Prostate gland (tissue), 2 donors: ENCODE measurements around the gene ZNF699. TPM values are rescaled to one million over a fixed set of nuclear protein-coding genes. Genes with fewer than 3 reads are reported as not detected.
"Not testable (repeated sequence)": the region's sequence is repeated elsewhere in the genome, so short reads cannot be mapped to it uniquely, and the experiment has no call there.

Source experiments
- DNase-seq: peaks from one replicate; pipeline ENCODE4 v3.0.0-alpha.2; 2019; ENCODE audit warnings: low spot score
- H3K27ac ChIP-seq, 2 donors: fragments of 200-600 bp; sonication (generic); 2 replicates each; pipeline ENCODE4 v1.5.1; 2017 to 2019
- H3K27me3 ChIP-seq: fragments of 200-600 bp; sonication (generic); replicated peaks from 2 replicates; pipeline ENCODE4 v1.5.1; 2019; ENCODE audit not compliant: insufficient read depth
- H3K36me3 ChIP-seq, 2 donors: fragments of 200-600 bp; sonication (generic); 1 replicate in 1 of 2; 2 replicates in 1 of 2; pipeline versions ENCODE4 v1.5.1 to v1.8.1; 2017 to 2019
- H3K4me1 ChIP-seq: fragments of 200-600 bp; sonication (generic); replicated peaks from 2 replicates; pipeline ENCODE4 v1.5.1; 2019
- H3K4me3 ChIP-seq, 2 donors: fragments of 200-600 bp; sonication (generic); 2 replicates each; pipeline ENCODE4 v1.5.1; 2017 to 2019
- H3K9me3 ChIP-seq: fragments of 200-600 bp; sonication (generic); 2 replicates; pipeline ENCODE4 v1.5.1; 2017
- POLR2A ChIP-seq: fragments of 450-650 bp; IDR thresholded peaks from one replicate; pipeline ENCODE4 v1.6.1; 2016; ENCODE audit warnings: antibody characterized with exemption, mild to moderate bottlenecking
- POLR2AphosphoS5 ChIP-seq: sonication (generic); formaldehyde crosslinking; IDR thresholded peaks from one replicate; pipeline ENCODE4 v1.6.1; 2017; ENCODE audit warnings: antibody characterized with exemption
- WGBS: methylation state at CpG from one replicate; pipeline ENCODE4 v1.1.5; 2018; 5-methylcytosine and 5-hydroxymethylcytosine counted together
- intact Hi-C: fragments of 100-400 bp; cut with DNase I; formaldehyde crosslinking; loops from one replicate; pipeline ENCODE4 v1.14.2; 2022
- total RNA-seq, 2 donors: library from RNA; depleted of rRNA; stranded (reverse); fragments of >200 nt; gene quantifications; one replicate each; pipeline ENCODE4 v1.1.0, GENCODE V29; 2016
- TF ChIP-seq, protein P1 (sequence below), 4 experiments: fragments of 200-600 bp in 2 of 4; fragments of 450-650 bp in 2 of 4; sonication (generic) in 2 of 4; IDR thresholded peaks; 1 replicate in 3 of 4; 2 replicates in 1 of 4; pipeline ENCODE4 v1.5.1; 2016 to 2019; ENCODE audit warnings: antibody characterized with exemption in 4 of 4, mild to moderate bottlenecking in 2 of 4, moderate library complexity in 2 of 4

Gene ZNF699
- total RNA-seq, 2 donors from 2014 or later: 9.6 to 19.4 TPM

DNA sequence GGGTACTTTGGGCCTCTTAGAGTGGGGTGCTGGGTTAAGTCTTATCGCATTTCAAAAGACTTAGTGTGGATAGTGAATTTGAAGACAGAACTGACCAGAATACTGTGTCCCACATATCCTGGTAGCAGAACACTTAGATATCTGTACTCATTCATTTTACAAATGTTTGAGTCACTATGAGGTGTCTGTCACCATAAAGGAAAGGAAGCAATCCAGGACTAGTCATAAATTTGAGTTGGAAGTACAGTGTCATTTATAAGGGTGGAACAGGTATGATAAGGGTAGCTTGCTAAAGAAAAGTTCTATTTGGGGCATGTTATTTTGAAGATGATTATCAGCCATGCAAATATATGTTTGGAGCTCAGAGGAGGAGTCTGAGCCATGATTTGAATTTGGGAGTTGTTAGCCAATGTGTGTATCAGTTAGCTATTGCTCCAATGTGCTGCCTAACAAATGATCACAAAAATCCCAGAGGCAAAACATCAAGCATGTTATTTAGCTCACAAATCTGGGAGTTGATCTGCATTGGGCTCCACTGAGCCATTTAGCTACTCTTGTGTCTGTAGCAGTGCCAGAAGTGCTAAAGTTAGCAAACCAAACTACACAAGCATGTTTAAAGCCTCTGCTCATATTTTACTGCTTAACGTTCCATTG, 20.3 kb downstream of the ZNF699 start:
- WGBS: 96% methylated on average over 2 of the region's 2 CpGs
- no peaks in the 10 kb centered on the region for H3K9me3 ChIP-seq
- no peak for DNase-seq
- TF ChIP-seq POLR2A (no peak), POLR2AphosphoS5 (no peak)
- TF ChIP-seq, protein P1, sequence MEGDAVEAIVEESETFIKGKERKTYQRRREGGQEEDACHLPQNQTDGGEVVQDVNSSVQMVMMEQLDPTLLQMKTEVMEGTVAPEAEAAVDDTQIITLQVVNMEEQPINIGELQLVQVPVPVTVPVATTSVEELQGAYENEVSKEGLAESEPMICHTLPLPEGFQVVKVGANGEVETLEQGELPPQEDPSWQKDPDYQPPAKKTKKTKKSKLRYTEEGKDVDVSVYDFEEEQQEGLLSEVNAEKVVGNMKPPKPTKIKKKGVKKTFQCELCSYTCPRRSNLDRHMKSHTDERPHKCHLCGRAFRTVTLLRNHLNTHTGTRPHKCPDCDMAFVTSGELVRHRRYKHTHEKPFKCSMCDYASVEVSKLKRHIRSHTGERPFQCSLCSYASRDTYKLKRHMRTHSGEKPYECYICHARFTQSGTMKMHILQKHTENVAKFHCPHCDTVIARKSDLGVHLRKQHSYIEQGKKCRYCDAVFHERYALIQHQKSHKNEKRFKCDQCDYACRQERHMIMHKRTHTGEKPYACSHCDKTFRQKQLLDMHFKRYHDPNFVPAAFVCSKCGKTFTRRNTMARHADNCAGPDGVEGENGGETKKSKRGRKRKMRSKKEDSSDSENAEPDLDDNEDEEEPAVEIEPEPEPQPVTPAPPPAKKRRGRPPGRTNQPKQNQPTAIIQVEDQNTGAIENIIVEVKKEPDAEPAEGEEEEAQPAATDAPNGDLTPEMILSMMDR (IDR thresholded peaks at IDR 0.05): no peak
- no peak overlapping the region for H3K4me3 ChIP-seq
- H3K4me1 ChIP-seq: no peaks in the 10 kb centered on the region
- intact Hi-C loops: no loop called here
- H3K36me3 ChIP-seq: no peaks in the 10 kb centered on the region
- no peaks in the 10 kb centered on the region for H3K27me3 ChIP-seq
- H3K27ac ChIP-seq: no peak overlapping the region

GRCh38 chr19:9283485-9283884, 26.2 kb downstream of the ZNF699 start:
- H3K4me3 ChIP-seq, H3K27me3 ChIP-seq, H3K36me3 ChIP-seq, H3K4me1 ChIP-seq, DNase-seq, H3K27ac ChIP-seq, intact Hi-C loops, H3K9me3 ChIP-seq: not testable (repeated sequence)
- WGBS: 28% methylated on average over 18 of the region's 38 CpGs

- DNase-seq: no peak
- H3K9me3 ChIP-seq: no peaks in the 10 kb centered on the region
- intact Hi-C loops: no loop called here
- H3K4me1 ChIP-seq: no peaks in the 10 kb centered on the region
- H3K4me3 ChIP-seq: no peak overlapping the region
- no peak overlapping the region for H3K27ac ChIP-seq
- 79% methylated on average over 5 of the region's 5 CpGs for WGBS
- TF ChIP-seq POLR2A: no peak
- TF ChIP-seq POLR2AphosphoS5: no peak
- TF ChIP-seq, protein P1 (IDR thresholded peaks at IDR 0.05): no peak
- no peaks in the 10 kb centered on the region for H3K36me3 ChIP-seq
- H3K27me3 ChIP-seq: no peaks in the 10 kb centered on the region
Observed at GRCh38 chr19:9251236-9251635, 58.4 kb downstream of the ZNF699 start.

DNA sequence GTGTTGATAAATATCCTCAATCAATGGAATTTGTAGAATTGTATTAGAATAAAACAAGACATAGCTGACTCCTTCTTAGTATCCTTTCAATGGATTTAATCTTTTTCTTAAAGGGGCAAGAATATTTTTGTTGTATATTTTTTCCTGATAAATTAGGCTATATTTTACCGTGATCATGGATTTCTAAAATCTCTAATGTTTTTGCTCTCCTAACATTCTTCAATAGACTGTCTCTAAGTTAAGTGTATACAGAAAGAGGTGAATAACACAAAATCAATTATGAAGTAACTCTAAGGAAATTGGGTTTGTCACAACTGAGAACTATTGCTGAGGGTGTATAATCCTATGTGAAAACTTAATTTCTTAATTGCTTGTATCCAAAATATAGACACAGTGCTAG, 59.0 kb downstream of the ZNF699 start, which contains the start of gene OR7E24:
Gene OR7E24, plus strand, starts transcription at position 301 of the 400 bp plus-strand sequence. CDS start 114 bp downstream, outside the sequence.
- no peaks in the 10 kb centered on the region for H3K36me3 ChIP-seq
- 82% methylated on average over 1 of the region's 1 CpG for WGBS
- no peak within 1 kb of the TSS for H3K4me3 ChIP-seq

More for the DNA sequence above, 59.0 kb downstream of the ZNF699 start, which contains the start of gene OR7E24:
- TF ChIP-seq, protein P1 (IDR thresholded peaks at IDR 0.05): no peak
- no peak for TF ChIP-seq POLR2A
- TF ChIP-seq POLR2AphosphoS5: no peak
- H3K9me3 ChIP-seq: no peaks in the 10 kb centered on the region
- intact Hi-C loops: no loop called here
- H3K4me1 ChIP-seq: no peaks in the 10 kb centered on the region
- no peak for DNase-seq
- H3K27ac ChIP-seq: no peak within 1 kb of the TSS
- H3K27me3 ChIP-seq: no peaks in the 10 kb centered on the region

Other genes starting within 250 kb of the ZNF699 start
- not detected for gene OR1M1, start 222.8 kb downstream of the ZNF699 start, total RNA-seq
- not detected for gene OR7G2, start 202.4 kb downstream of the ZNF699 start, total RNA-seq
- gene OR7G1, start 194.1 kb downstream of the ZNF699 start, total RNA-seq: not detected
- not detected for gene OR7G3, start 182.9 kb downstream of the ZNF699 start, total RNA-seq
- gene ZNF317, start 169.4 kb downstream of the ZNF699 start, total RNA-seq: 10 to 100 TPM; 18.3 to 22.9 TPM
- under 1 TPM in 1 of 2 donors, not detected in 1; 0.17 TPM for gene OR7D2, start 130.9 kb downstream of the ZNF699 start, total RNA-seq
- gene OR7D4, start 90.2 kb downstream of the ZNF699 start, total RNA-seq: not detected
- gene OR7E24, start 58.9 kb downstream of the ZNF699 start, total RNA-seq: not detected
- gene ZNF559, start 14.3 kb upstream of the ZNF699 start, total RNA-seq: 10 to 100 TPM; 19.4 to 30.3 TPM
- gene ZNF177, start 53.2 kb upstream of the ZNF699 start, total RNA-seq: 1 to 10 TPM; 7.1 to 8.1 TPM
- 10 to 100 TPM; 20.4 to 22.9 TPM for gene ZNF266, start 125.7 kb upstream of the ZNF699 start, total RNA-seq
- gene ZNF560, start 188.8 kb upstream of the ZNF699 start, total RNA-seq: 1 to 10 TPM in 1 of 2 donors, not detected in 1; 5.9 TPM
- 10 to 100 TPM; 14.6 to 17.9 TPM for gene ZNF426, start 228.8 kb upstream of the ZNF699 start, total RNA-seq